Neural progenitor cell (in vitro differentiated cells): Measurements from ENCODE around the gene RBM19. TPM values are rescaled to one million over a fixed set of nuclear protein-coding genes. Genes with fewer than 3 reads are reported as not detected.

Source experiments
- DNase-seq: peaks from one replicate; pipeline ENCODE4 v3.0.0-alpha.2; 2016; ENCODE audit warnings: low spot score
- H2AFZ ChIP-seq: fragments of 200-600 bp; sonication (generic); replicated peaks from 2 replicates; pipeline ENCODE4 v1.6.1; 2016; ENCODE audit warnings: antibody characterized with exemption
- H3F3A ChIP-seq: fragments of 200-600 bp; sonication (generic); 2 replicates; pipeline ENCODE4 v1.6.1; 2016; ENCODE audit warnings: antibody characterized with exemption, low read depth
- H3K27ac ChIP-seq: fragments of 200-600 bp; sonication (generic); 2 replicates; pipeline ENCODE4 v1.5.1; 2016; ENCODE audit warnings: mild to moderate bottlenecking
- H3K27me3 ChIP-seq: fragments of 200-600 bp; sonication (generic); 2 replicates; pipeline ENCODE4 v1.6.1; 2016; ENCODE audit warnings: mild to moderate bottlenecking, moderate library complexity
- H3K36me3 ChIP-seq: fragments of 200-600 bp; sonication (generic); 2 replicates; pipeline ENCODE4 v1.5.1; 2016
- H3K4me1 ChIP-seq: fragments of 200-600 bp; sonication (generic); 2 replicates; pipeline ENCODE4 v1.6.1; 2016; ENCODE audit warnings: mixed run types
- H3K4me2 ChIP-seq: fragments of 200-600 bp; sonication (generic); 2 replicates; pipeline ENCODE4 v1.6.1; 2016
- H3K4me3 ChIP-seq: fragments of 200-600 bp; sonication (generic); 2 replicates; pipeline ENCODE4 v1.5.1; 2016
- H3K79me2 ChIP-seq: fragments of 200-600 bp; sonication (generic); 2 replicates; pipeline ENCODE4 v1.6.1; 2016; ENCODE audit warnings: low read depth
- H3K9ac ChIP-seq: fragments of 200-600 bp; sonication (generic); 2 replicates; pipeline ENCODE4 v1.6.1; 2016
- H3K9me3 ChIP-seq: fragments of 200-600 bp; sonication (generic); 2 replicates; pipeline ENCODE4 v1.5.1; 2016; ENCODE audit warnings: low read depth
- H4K20me1 ChIP-seq: fragments of 200-600 bp; sonication (generic); 2 replicates; pipeline ENCODE4 v1.6.1; 2016; ENCODE audit warnings: low read depth
- H3K27ac Mint-ChIP-seq: 3 replicates; pipeline ENCODE4 v1.8.0; 2021; ENCODE audit warnings: mixed read lengths
- H3K27me3 Mint-ChIP-seq: 2 replicates; pipeline ENCODE4 v1.8.0; 2022; ENCODE audit warnings: low read depth, mild to moderate bottlenecking, inconsistent platforms, moderate library complexity, mixed read lengths; ENCODE audit not compliant: insufficient read depth
- H3K36me3 Mint-ChIP-seq: 3 replicates; pipeline ENCODE4 v1.8.0; 2021; ENCODE audit warnings: mixed read lengths
- H3K4me1 Mint-ChIP-seq: 3 replicates; pipeline ENCODE4 v1.8.0; 2021; ENCODE audit warnings: mixed read lengths
- H3K4me3 Mint-ChIP-seq: 3 replicates; pipeline ENCODE4 v1.8.0; 2021; ENCODE audit warnings: mild to moderate bottlenecking, moderate library complexity, mixed read lengths
- H3K9me3 Mint-ChIP-seq: 3 replicates; pipeline ENCODE4 v1.8.0; 2020; ENCODE audit warnings: mixed read lengths
- CTCF ChIP-seq: fragments of 200-600 bp; sonication (generic); IDR thresholded peaks from 2 replicates; pipeline ENCODE4 v1.5.1; 2017; ENCODE audit warnings: antibody characterized with exemption, mild to moderate bottlenecking
- EZH2 ChIP-seq: fragments of 200-600 bp; sonication (generic); IDR thresholded peaks from 2 replicates; pipeline ENCODE4 v1.6.1; 2017; ENCODE audit warnings: antibody characterized with exemption, mild to moderate bottlenecking, moderate library complexity
- EZH2phosphoT487 ChIP-seq: fragments of 200-600 bp; sonication (generic); IDR thresholded peaks from 2 replicates; pipeline ENCODE4 v1.6.1; 2017; ENCODE audit warnings: antibody characterized with exemption
- total RNA-seq: library from RNA; depleted of rRNA; stranded (reverse); fragments of >200 nt; gene quantifications from 2 replicates; pipeline ENCODE4 v1.2.3, GENCODE V29; 2015; ENCODE audit warnings: low replicate concordance

RBM19 gene
- total RNA-seq, 1 donor from 2014 or later = 23.5 TPM

- no peaks in the 10 kb centered on the region for H3K36me3 Mint-ChIP-seq
- TF ChIP-seq EZH2phosphoT487 (no peak), CTCF (no peak)
- H3K4me3 ChIP-seq = no peak overlapping the region
- H3K36me3 ChIP-seq = no peaks in the 10 kb centered on the region
- H3K9me3 Mint-ChIP-seq = no peaks in the 10 kb centered on the region
- no peak for DNase-seq
- H3K27me3 Mint-ChIP-seq = peaks cover 2% of the 10 kb centered on the region
- H3K9me3 ChIP-seq = no peaks in the 10 kb centered on the region
- no peak overlapping the region for H3K4me3 Mint-ChIP-seq
- no peak overlapping the region for H3K4me2 ChIP-seq
- H2AFZ ChIP-seq = no peak overlapping the region
- peaks cover 3% of the 10 kb centered on the region for H3F3A ChIP-seq
- no peaks in the 10 kb centered on the region for H3K79me2 ChIP-seq
- peaks cover 5% of the 10 kb centered on the region for H4K20me1 ChIP-seq
- peaks cover 30% of the 10 kb centered on the region for H3K4me1 ChIP-seq
- peaks cover 31% of the 10 kb centered on the region for H3K4me1 Mint-ChIP-seq
- no peak overlapping the region for H3K27ac ChIP-seq
- H3K27ac Mint-ChIP-seq = no peak overlapping the region
- H3K9ac ChIP-seq = no peak overlapping the region
- H3K27me3 ChIP-seq = no peaks in the 10 kb centered on the region
These were observed 51.3 kb downstream of the RBM19 start for GRCh38 chr12:113914806-113915205.

- no peak overlapping the region for H3K4me3 ChIP-seq
- no peaks in the 10 kb centered on the region for H3K9me3 Mint-ChIP-seq
- peaks cover 30% of the 10 kb centered on the region for H3K4me1 ChIP-seq
- no peak overlapping the region for H3K27ac ChIP-seq
- H3K27me3 Mint-ChIP-seq = peaks cover 2% of the 10 kb centered on the region
- peaks cover 3% of the 10 kb centered on the region for H3F3A ChIP-seq
- no peak overlapping the region for H3K27ac Mint-ChIP-seq
- no peaks in the 10 kb centered on the region for H3K79me2 ChIP-seq
- no peak overlapping the region for H3K9ac ChIP-seq
- H2AFZ ChIP-seq = no peak overlapping the region
- H4K20me1 ChIP-seq = peaks cover 5% of the 10 kb centered on the region
- H3K27me3 ChIP-seq = no peaks in the 10 kb centered on the region
- no peak for TF ChIP-seq EZH2
- no peak for TF ChIP-seq CTCF
- no peak for TF ChIP-seq EZH2phosphoT487
- H3K4me3 Mint-ChIP-seq = no peak overlapping the region
- DNase-seq = no peak
- no peak overlapping the region for H3K4me2 ChIP-seq
- H3K4me1 Mint-ChIP-seq = peaks cover 31% of the 10 kb centered on the region
- no peaks in the 10 kb centered on the region for H3K36me3 ChIP-seq
- H3K36me3 Mint-ChIP-seq = no peaks in the 10 kb centered on the region
- no peaks in the 10 kb centered on the region for H3K9me3 ChIP-seq
These were observed 51.9 kb downstream of the RBM19 start for GRCh38 chr12:113914176-113914575.

- no peak overlapping the region for H3K9ac ChIP-seq
- H3K27ac ChIP-seq = no peak overlapping the region
- peaks cover 3% of the 10 kb centered on the region for H3F3A ChIP-seq
- peaks cover 2% of the 10 kb centered on the region for H3K27me3 Mint-ChIP-seq
- no peaks in the 10 kb centered on the region for H3K36me3 ChIP-seq
- no peaks in the 10 kb centered on the region for H3K9me3 Mint-ChIP-seq
- no peaks in the 10 kb centered on the region for H3K36me3 Mint-ChIP-seq
- peaks cover 38% of the 10 kb centered on the region for H3K4me1 Mint-ChIP-seq
- H3K79me2 ChIP-seq = no peaks in the 10 kb centered on the region
- H3K4me1 ChIP-seq = peaks cover 30% of the 10 kb centered on the region
- H3K27me3 ChIP-seq = no peaks in the 10 kb centered on the region
- DNase-seq = peak; percentile 89
- H3K4me3 Mint-ChIP-seq = no peak overlapping the region
- H3K4me2 ChIP-seq = no peak overlapping the region
- TF ChIP-seq EZH2phosphoT487 (no peak), EZH2 (no peak), CTCF (peak; percentile 100)
- peaks cover 5% of the 10 kb centered on the region for H4K20me1 ChIP-seq
- H3K9me3 ChIP-seq = no peaks in the 10 kb centered on the region
- H3K4me3 ChIP-seq = no peak overlapping the region
- no peak overlapping the region for H2AFZ ChIP-seq
- H3K27ac Mint-ChIP-seq = no peak overlapping the region
These were observed 53.3 kb downstream of the RBM19 start for GRCh38 chr12:113912760-113913329.
